Measurements from ENCODE around the gene DTNBP1. TPM values are rescaled to one million over a fixed set of nuclear protein-coding genes. Genes with fewer than 3 reads are reported as not detected.

DTNBP1 gene
- total and polyA plus RNA-seq, 2 of the 8 experiments (the other 6 are each of a cell fraction or from before 2014, with no cell fraction given) = 13.5 to 22.1 TPM

DNA sequence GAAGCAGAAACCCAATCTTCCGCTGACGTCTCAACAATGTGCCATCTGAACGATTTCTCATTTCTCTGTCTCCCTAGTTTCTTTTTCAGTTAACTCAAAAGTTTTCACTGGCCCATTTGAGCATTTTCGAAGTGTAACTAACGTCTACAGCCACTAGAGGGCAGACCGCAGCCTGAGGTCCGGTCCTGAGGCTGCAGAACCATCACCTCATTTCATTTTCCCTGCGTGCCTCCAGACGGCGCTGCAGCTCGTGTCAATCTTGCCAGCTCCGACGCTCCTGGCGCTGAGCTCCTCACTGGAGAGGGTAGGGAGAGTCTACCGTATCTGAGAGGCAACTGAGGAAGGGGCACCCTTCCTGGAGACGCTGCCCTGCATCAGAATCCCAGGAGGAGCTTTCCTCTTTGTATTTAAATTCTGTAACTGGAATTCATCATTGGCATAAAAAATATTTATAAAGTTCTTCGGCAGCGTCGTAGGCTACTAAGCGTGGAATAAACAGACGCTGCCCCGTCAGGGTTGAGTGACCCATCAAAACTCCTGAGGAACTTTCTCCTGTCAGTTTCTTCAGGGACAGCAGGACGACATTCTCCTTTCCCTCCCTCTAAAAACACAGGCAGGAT, 28.5 kb upstream of the DTNBP1 start (continued):
- no peak for TF ChIP-seq EZH2 (IDR thresholded peaks at IDR 0.05; ENCODE audit: low read depth, low read length, severe bottlenecking)
- no peak for TF ChIP-seq NRF1 (IDR thresholded peaks at IDR 0.05; ENCODE audit: low read depth, low read length)
- TF ChIP-seq HDAC6 (IDR thresholded peaks at IDR 0.05; ENCODE audit: low read depth, low read length) = no peak
- TF ChIP-seq JUN (IDR thresholded peaks at IDR 0.05; ENCODE audit: low read depth, low read length) = no peak
- TF ChIP-seq RBBP5 (IDR thresholded peaks at IDR 0.05; ENCODE audit: borderline replicate concordance, low read depth, low read length) = no peak
- TF ChIP-seq BRCA1 (IDR thresholded peaks at IDR 0.05; ENCODE audit: low read depth, low read length) = peak; percentile 54
- peak; percentile 50; the same call in 1 of the 2 replicates for TF ChIP-seq CREB1 (IDR thresholded peaks at IDR 0.05)
- peak; percentile 100 for TF ChIP-seq RAD21 (IDR thresholded peaks at IDR 0.05 in 1 of 2, conservative IDR thresholded peaks at IDR 0.05 in 1 of 2; ENCODE audit: low read depth in 2 of 2, low read length in 2 of 2)
- TF ChIP-seq, protein P1, sequence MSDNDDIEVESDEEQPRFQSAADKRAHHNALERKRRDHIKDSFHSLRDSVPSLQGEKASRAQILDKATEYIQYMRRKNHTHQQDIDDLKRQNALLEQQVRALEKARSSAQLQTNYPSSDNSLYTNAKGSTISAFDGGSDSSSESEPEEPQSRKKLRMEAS (IDR thresholded peaks at IDR 0.05) = 0 out of 2 replicates have a peak, but pooled peaks have one; percentile 16
- TF ChIP-seq TEAD4 (IDR thresholded peaks at IDR 0.05; ENCODE audit: low read depth, low read length) = peak; percentile 85
- no peak for TF ChIP-seq SP1 (IDR thresholded peaks at IDR 0.05; ENCODE audit: low read depth, low read length)
- no peak for TF ChIP-seq TCF12 (IDR thresholded peaks at IDR 0.05; ENCODE audit: low read depth, low read length)
- TF ChIP-seq NANOG (IDR thresholded peaks at IDR 0.05; ENCODE audit: insufficient read depth, low read depth, low read length, poor library complexity, severe bottlenecking) = no peak
- no peak for TF ChIP-seq FOSL1 (IDR thresholded peaks at IDR 0.05; ENCODE audit: insufficient read depth, low read depth, low read length)
- TF ChIP-seq PHF8 (conservative IDR thresholded peaks at IDR 0.05; ENCODE audit: low read depth, low read length) = no peak
- no peak for TF ChIP-seq SAP30 (IDR thresholded peaks at IDR 0.05; ENCODE audit: insufficient read depth, insufficient replicate concordance, low read length)
- TF ChIP-seq CHD1 (IDR thresholded peaks at IDR 0.05; ENCODE audit: low read depth, low read length) = no peak
- no peak; the same call in 1 of the 2 replicates for TF ChIP-seq CEBPB (IDR thresholded peaks at IDR 0.05; ENCODE audit: low read depth, low read length)
- peak; percentile 48; the same call in 1 of the 2 replicates for TF ChIP-seq JUND (IDR thresholded peaks at IDR 0.05; ENCODE audit: low read length)
- TF ChIP-seq CHD2 (IDR thresholded peaks at IDR 0.05; ENCODE audit: low read length) = no peak
- no peak for TF ChIP-seq SIX5 (IDR thresholded peaks at IDR 0.05; ENCODE audit: low read depth, low read length)
- no peak for TF ChIP-seq HDAC2 (IDR thresholded peaks at IDR 0.05; ENCODE audit: borderline replicate concordance in 1 of 2, low read depth in 2 of 2, low read length in 2 of 2)
- no peak for TF ChIP-seq SRF (IDR thresholded peaks at IDR 0.05; ENCODE audit: low read depth, low read length)
